Astrocyte (in vitro differentiated cells and primary cell): ENCODE data around the gene EXOSC2.

ENCODE experiments used
- EZH2 ChIP-seq: IDR thresholded peaks from 2 replicates; pipeline ENCODE4 v1.6.1; 2012; ENCODE audit warnings: mild to moderate bottlenecking, low read length, inconsistent platforms; ENCODE audit not compliant: insufficient read depth
- TF ChIP-seq, protein P1 (sequence below): IDR thresholded peaks from 2 replicates; pipeline ENCODE4 v1.5.1; 2011; ENCODE audit warnings: low read depth, mild to moderate bottlenecking, inconsistent platforms, low read length, moderate library complexity; ENCODE audit not compliant: insufficient read depth

DNA sequence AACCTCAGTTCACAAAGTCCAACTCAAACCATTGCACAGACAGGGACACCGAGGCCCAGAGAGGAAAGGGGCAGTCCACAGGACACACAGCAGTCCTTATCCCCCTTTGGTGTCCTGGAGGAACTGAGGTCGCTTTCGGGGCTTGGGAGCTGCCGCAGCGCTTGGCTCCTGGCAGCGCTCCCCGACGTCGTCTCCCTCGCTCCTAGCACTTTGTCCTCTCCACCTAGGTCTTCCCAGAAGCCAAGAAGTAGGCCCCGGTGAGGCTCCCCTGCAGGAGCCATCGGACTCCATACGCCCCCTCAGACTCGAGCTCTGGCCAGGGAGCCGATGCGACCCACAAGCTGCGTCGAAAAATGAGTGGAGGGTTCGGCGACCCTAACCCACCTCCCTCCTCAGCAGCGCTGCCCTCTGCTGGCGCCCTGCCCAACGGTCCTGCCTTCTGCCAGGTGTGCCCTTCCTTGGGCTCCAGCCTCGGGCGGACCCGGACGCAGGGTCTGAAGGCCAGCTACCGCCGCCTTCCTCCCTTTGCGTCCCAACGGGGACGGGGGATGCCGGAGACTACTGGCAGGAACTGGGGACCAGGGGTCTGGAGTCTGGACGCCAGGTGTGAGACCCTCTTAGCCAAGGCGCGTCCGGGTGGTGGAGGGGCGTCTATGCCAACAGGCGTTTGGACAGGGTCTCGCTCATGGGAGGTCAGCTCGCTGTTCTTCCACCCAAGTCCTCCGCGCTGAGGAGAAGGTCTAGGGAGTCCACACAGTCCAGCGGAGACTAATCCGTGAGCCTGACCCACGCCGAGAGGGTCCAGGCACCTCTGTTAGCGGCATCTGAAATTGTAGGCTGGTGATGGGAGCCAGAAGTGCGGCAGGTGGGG, 31.2 kb upstream of the EXOSC2 start:
- TF ChIP-seq, protein P1, sequence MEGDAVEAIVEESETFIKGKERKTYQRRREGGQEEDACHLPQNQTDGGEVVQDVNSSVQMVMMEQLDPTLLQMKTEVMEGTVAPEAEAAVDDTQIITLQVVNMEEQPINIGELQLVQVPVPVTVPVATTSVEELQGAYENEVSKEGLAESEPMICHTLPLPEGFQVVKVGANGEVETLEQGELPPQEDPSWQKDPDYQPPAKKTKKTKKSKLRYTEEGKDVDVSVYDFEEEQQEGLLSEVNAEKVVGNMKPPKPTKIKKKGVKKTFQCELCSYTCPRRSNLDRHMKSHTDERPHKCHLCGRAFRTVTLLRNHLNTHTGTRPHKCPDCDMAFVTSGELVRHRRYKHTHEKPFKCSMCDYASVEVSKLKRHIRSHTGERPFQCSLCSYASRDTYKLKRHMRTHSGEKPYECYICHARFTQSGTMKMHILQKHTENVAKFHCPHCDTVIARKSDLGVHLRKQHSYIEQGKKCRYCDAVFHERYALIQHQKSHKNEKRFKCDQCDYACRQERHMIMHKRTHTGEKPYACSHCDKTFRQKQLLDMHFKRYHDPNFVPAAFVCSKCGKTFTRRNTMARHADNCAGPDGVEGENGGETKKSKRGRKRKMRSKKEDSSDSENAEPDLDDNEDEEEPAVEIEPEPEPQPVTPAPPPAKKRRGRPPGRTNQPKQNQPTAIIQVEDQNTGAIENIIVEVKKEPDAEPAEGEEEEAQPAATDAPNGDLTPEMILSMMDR = no peak
- no peak for TF ChIP-seq EZH2
